ENCODE data around the gene RASEF. TPM values are rescaled to one million over a fixed set of nuclear protein-coding genes. Genes with fewer than 3 reads are reported as not detected.

Gene RASEF
- polyA plus RNA-seq, 4 donors, result 2.2 to 14.6 (median 4.7) TPM

GRCh38 chr9:83019246-83019645 is 43.7 kb downstream of the RASEF start:
- 84 to 93% (median 88%) methylated on average over 2 of the region's 2 CpGs for WGBS, 3 donors
- Histone ChIP-seq H3K4me3 (ENCODE audit: low read depth in 1 of 3, low read length in 3 of 3) (no peak overlapping the region), H3K36me3 (ENCODE audit: control insufficient read depth in 3 of 3, insufficient read depth in 2 of 3, low read depth in 1 of 3, low read length in 3 of 3) (peaks cover 0 to 5% (median 0%) of the 10 kb centered on the region in 3 donors), H3K27me3 (ENCODE audit: control insufficient read depth in 3 of 3, insufficient read depth in 3 of 3, low read length in 3 of 3) (no peaks in the 10 kb centered on the region), H3K4me1 (ENCODE audit: control insufficient read depth in 3 of 3, insufficient read depth in 2 of 3, low read depth in 1 of 3, low read length in 2 of 3) (no peaks in the 10 kb centered on the region), H3K27ac (ENCODE audit: low read depth in 1 of 3, low read length in 2 of 3) (no peak overlapping the region), H3K9me3 (ENCODE audit: control insufficient read depth in 2 of 2, insufficient read depth in 1 of 2, low read depth in 1 of 2, low read length in 1 of 2) (no peaks in the 10 kb centered on the region)
- DNase-seq (no peak), FAIRE-seq (no peak)

DNA sequence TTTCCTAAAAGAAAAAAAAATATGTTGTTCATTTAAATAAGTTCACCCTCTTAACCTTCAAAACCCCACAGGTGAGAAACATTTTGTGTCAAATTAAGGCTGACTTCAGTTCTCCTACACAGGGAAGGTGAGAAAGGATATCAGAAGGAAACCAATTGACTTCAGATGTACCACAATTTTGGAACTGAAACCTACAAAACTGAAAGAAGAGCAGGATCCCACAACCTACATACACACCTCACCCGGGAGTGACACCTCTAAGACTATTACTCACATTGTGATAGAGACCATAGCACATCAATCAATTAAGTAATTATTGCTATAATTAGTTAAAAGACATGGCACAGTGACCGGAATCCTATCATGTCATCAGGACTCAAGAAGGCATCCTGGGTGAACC is 47.0 kb downstream of the RASEF start:
- Histone ChIP-seq H3K4me3 (ENCODE audit: low read depth in 1 of 3, low read length in 3 of 3) (no peak overlapping the region), H3K9me3 (ENCODE audit: control insufficient read depth in 2 of 2, insufficient read depth in 1 of 2, low read depth in 1 of 2, low read length in 1 of 2) (no peaks in the 10 kb centered on the region), H3K27me3 (ENCODE audit: control insufficient read depth in 3 of 3, insufficient read depth in 3 of 3, low read length in 3 of 3) (no peaks in the 10 kb centered on the region), H3K4me1 (ENCODE audit: control insufficient read depth in 3 of 3, insufficient read depth in 2 of 3, low read depth in 1 of 3, low read length in 2 of 3) (no peaks in the 10 kb centered on the region), H3K36me3 (ENCODE audit: control insufficient read depth in 3 of 3, insufficient read depth in 2 of 3, low read depth in 1 of 3, low read length in 3 of 3) (peaks cover 0 to 3% (median 0%) of the 10 kb centered on the region in 3 donors), H3K27ac (ENCODE audit: low read depth in 1 of 3, low read length in 2 of 3) (no peak overlapping the region)
- DNase-seq, result no peak
- no peak for FAIRE-seq
- WGBS, 3 donors, result 75 to 87% (median 86%) methylated on average over 2 of the region's 2 CpGs

GRCh38 chr9:83013867-83014605 is 48.9 kb downstream of the RASEF start:
- Histone ChIP-seq H3K27ac (ENCODE audit: low read depth in 1 of 3, low read length in 2 of 3) (no peak overlapping the region), H3K36me3 (ENCODE audit: control insufficient read depth in 3 of 3, insufficient read depth in 2 of 3, low read depth in 1 of 3, low read length in 3 of 3) (no peaks in the 10 kb centered on the region), H3K4me3 (ENCODE audit: low read depth in 1 of 3, low read length in 3 of 3) (no peak overlapping the region), H3K4me1 (ENCODE audit: control insufficient read depth in 3 of 3, insufficient read depth in 2 of 3, low read depth in 1 of 3, low read length in 2 of 3) (no peaks in the 10 kb centered on the region), H3K27me3 (ENCODE audit: control insufficient read depth in 3 of 3, insufficient read depth in 3 of 3, low read length in 3 of 3) (no peaks in the 10 kb centered on the region), H3K9me3 (ENCODE audit: control insufficient read depth in 2 of 2, insufficient read depth in 1 of 2, low read depth in 1 of 2, low read length in 1 of 2) (no peaks in the 10 kb centered on the region)
- no peak for DNase-seq
- no peak for FAIRE-seq
- 72 to 85% (median 73%) methylated on average over 3 of the region's 3 CpGs for WGBS, 3 donors

- no peak for FAIRE-seq
- WGBS, 3 donors, result 47 to 50% (median 48%) methylated on average over 7 of the region's 7 CpGs
Measured at GRCh38 chr9:83012922-83013838, 49.8 kb downstream of the RASEF start.

DNA sequence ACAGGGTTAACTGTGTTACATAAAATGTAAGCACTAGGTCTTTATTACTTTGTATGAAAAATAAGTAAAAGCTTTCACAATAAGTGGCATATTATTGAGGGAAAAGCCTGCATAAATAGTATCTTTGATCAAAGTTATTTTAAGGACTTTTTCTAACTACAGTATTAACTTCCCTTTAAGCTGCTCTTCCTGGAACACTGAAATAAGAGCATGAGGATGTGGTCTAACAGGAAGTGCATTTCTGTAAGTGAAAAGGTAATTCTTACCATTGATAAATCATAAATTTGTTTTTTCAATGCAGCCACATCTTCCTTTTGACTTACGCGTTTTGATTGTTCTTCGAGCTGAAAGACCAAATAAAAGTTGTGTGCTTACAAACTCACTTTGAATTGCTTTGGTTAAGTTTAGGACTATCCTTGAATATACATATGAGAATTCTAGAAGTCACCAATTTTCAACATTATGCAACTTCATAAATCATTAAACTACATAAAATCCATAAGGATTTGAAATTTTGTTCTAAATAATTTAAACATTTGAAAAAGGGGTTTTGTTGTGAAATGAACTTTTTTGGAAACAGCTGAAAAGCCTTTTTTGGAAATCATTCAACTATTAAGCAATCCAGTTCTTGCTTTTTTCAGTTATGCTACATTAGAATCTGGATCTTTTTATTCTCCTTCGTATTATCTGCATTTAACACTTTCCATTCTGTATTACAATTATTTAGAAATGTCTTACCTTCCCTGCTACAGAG is 50.6 kb downstream of the RASEF start:
- no peak for FAIRE-seq
- no peaks in the 10 kb centered on the region for H3K9me3 ChIP-seq (ENCODE audit: control insufficient read depth in 2 of 2, insufficient read depth in 1 of 2, low read depth in 1 of 2, low read length in 1 of 2)
- no peak overlapping the region for H3K4me3 ChIP-seq (ENCODE audit: low read depth in 1 of 3, low read length in 3 of 3)
- H3K36me3 ChIP-seq (ENCODE audit: control insufficient read depth in 3 of 3, insufficient read depth in 2 of 3, low read depth in 1 of 3, low read length in 3 of 3), result no peaks in the 10 kb centered on the region
- H3K4me1 ChIP-seq (ENCODE audit: control insufficient read depth in 3 of 3, insufficient read depth in 2 of 3, low read depth in 1 of 3, low read length in 2 of 3), result no peaks in the 10 kb centered on the region
- 27 to 68% (median 56%) methylated on average over 4 of the region's 4 CpGs for WGBS, 3 donors
- H3K27me3 ChIP-seq (ENCODE audit: control insufficient read depth in 3 of 3, insufficient read depth in 3 of 3, low read length in 3 of 3), result no peaks in the 10 kb centered on the region
- no peak for DNase-seq
- no peak overlapping the region for H3K27ac ChIP-seq (ENCODE audit: low read depth in 1 of 3, low read length in 2 of 3)

More at GRCh38 chr9:83012922-83013838, 49.8 kb downstream of the RASEF start:
- no peak overlapping the region for H3K27ac ChIP-seq (ENCODE audit: low read depth in 1 of 3, low read length in 2 of 3)
- no peaks in the 10 kb centered on the region for H3K27me3 ChIP-seq (ENCODE audit: control insufficient read depth in 3 of 3, insufficient read depth in 3 of 3, low read length in 3 of 3)
- H3K4me3 ChIP-seq (ENCODE audit: low read depth in 1 of 3, low read length in 3 of 3), result no peak overlapping the region
- H3K4me1 ChIP-seq (ENCODE audit: control insufficient read depth in 3 of 3, insufficient read depth in 2 of 3, low read depth in 1 of 3, low read length in 2 of 3), result no peaks in the 10 kb centered on the region
- H3K9me3 ChIP-seq (ENCODE audit: control insufficient read depth in 2 of 2, insufficient read depth in 1 of 2, low read depth in 1 of 2, low read length in 1 of 2), result no peaks in the 10 kb centered on the region
- peak in 1 of 2 donors; percentile 5 for DNase-seq
- no peaks in the 10 kb centered on the region for H3K36me3 ChIP-seq (ENCODE audit: control insufficient read depth in 3 of 3, insufficient read depth in 2 of 3, low read depth in 1 of 3, low read length in 3 of 3)

DNA sequence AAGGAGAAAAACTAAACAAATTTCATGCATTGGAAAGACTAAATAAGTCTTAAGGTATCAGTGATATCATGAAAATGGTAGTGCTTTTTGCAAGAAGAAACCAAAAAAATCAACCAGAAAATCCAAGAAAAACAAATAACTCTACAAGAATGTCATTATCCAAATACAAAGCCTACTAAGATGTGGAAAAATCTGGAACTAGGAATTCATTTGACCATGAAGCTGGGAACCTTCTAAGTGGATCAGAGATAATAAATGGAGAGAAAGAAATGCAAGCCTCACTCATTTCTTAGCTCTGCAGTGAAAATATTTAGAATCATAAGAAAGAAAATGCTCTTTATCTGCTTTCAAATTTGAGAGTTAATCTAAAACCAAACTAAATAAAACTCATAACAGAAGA is 51.3 kb downstream of the RASEF start:
- H3K4me1 ChIP-seq (ENCODE audit: control insufficient read depth in 3 of 3, insufficient read depth in 2 of 3, low read depth in 1 of 3, low read length in 2 of 3), result no peaks in the 10 kb centered on the region
- H3K4me3 ChIP-seq (ENCODE audit: low read depth in 1 of 3, low read length in 3 of 3), result no peak overlapping the region
- FAIRE-seq (no peak), DNase-seq (no peak)
- no peaks in the 10 kb centered on the region for H3K27me3 ChIP-seq (ENCODE audit: control insufficient read depth in 3 of 3, insufficient read depth in 3 of 3, low read length in 3 of 3)
- H3K9me3 ChIP-seq (ENCODE audit: control insufficient read depth in 2 of 2, insufficient read depth in 1 of 2, low read depth in 1 of 2, low read length in 1 of 2), result no peaks in the 10 kb centered on the region
- no peaks in the 10 kb centered on the region for H3K36me3 ChIP-seq (ENCODE audit: control insufficient read depth in 3 of 3, insufficient read depth in 2 of 3, low read depth in 1 of 3, low read length in 3 of 3)
- no peak overlapping the region for H3K27ac ChIP-seq (ENCODE audit: low read depth in 1 of 3, low read length in 2 of 3)

- H3K27me3 ChIP-seq (ENCODE audit: control insufficient read depth in 3 of 3, insufficient read depth in 3 of 3, low read length in 3 of 3), result no peaks in the 10 kb centered on the region
- no peak for FAIRE-seq
Measured at GRCh38 chr9:83007521-83008300, 55.2 kb downstream of the RASEF start.

DNA sequence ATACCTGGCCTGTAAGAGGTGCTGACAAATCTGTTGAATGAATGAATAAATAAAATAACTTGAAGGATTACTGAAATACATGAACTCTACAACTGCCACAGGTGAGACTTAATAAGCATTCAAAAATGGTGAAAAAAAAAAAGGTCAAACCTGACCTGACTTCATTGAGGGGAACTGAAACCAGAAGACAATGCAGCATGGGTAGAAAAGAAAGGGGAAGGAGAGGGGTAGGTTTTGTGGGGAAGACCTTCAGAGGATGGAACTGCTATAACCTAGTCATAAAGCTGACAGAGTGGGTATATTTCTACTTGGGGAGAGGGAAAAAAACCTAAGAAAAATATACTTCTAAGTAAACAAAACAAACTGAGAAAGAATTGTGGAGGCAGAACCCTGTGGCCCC is 56.6 kb downstream of the RASEF start:
- FAIRE-seq (no peak), DNase-seq (no peak)
- no peaks in the 10 kb centered on the region for H3K27me3 ChIP-seq (ENCODE audit: control insufficient read depth in 3 of 3, insufficient read depth in 3 of 3, low read length in 3 of 3)
- no peaks in the 10 kb centered on the region for H3K4me1 ChIP-seq (ENCODE audit: control insufficient read depth in 3 of 3, insufficient read depth in 2 of 3, low read depth in 1 of 3, low read length in 2 of 3)
- H3K36me3 ChIP-seq (ENCODE audit: control insufficient read depth in 3 of 3, insufficient read depth in 2 of 3, low read depth in 1 of 3, low read length in 3 of 3), result no peaks in the 10 kb centered on the region
- H3K4me3 ChIP-seq (ENCODE audit: low read depth in 1 of 3, low read length in 3 of 3), result no peak overlapping the region
- no peaks in the 10 kb centered on the region for H3K9me3 ChIP-seq (ENCODE audit: control insufficient read depth in 2 of 2, insufficient read depth in 1 of 2, low read depth in 1 of 2, low read length in 1 of 2)
- no peak overlapping the region for H3K27ac ChIP-seq (ENCODE audit: low read depth in 1 of 3, low read length in 2 of 3)

More at GRCh38 chr9:83007521-83008300, 55.2 kb downstream of the RASEF start:
- no peak for DNase-seq
- H3K27ac ChIP-seq (ENCODE audit: low read depth in 1 of 3, low read length in 2 of 3), result no peak overlapping the region
- 87 to 88% (median 88%) methylated on average over 9 of the region's 9 CpGs for WGBS, 3 donors
- no peaks in the 10 kb centered on the region for H3K4me1 ChIP-seq (ENCODE audit: control insufficient read depth in 3 of 3, insufficient read depth in 2 of 3, low read depth in 1 of 3, low read length in 2 of 3)
- H3K36me3 ChIP-seq (ENCODE audit: control insufficient read depth in 3 of 3, insufficient read depth in 2 of 3, low read depth in 1 of 3, low read length in 3 of 3), result no peaks in the 10 kb centered on the region
- H3K4me3 ChIP-seq (ENCODE audit: low read depth in 1 of 3, low read length in 3 of 3), result no peak overlapping the region
- H3K9me3 ChIP-seq (ENCODE audit: control insufficient read depth in 2 of 2, insufficient read depth in 1 of 2, low read depth in 1 of 2, low read length in 1 of 2), result no peaks in the 10 kb centered on the region

Measured in small intestine (tissue), 7 donors.